Memory B cell (primary cell): Measurements from ENCODE around the gene CLIC4.
"Not testable (repeated sequence)": the region's sequence is repeated elsewhere in the genome, so short reads cannot be mapped to it uniquely, and the experiment has no call there.

ENCODE experiments used
- ATAC-seq: fragments of 150-1000 bp; cut with Tn5 transposase; 2 replicates; pipeline ENCODE4 v1.10.0; 2021; ENCODE audit warnings: low read depth, mild to moderate bottlenecking, moderate library complexity
- DNase-seq, 2 donors: peaks; one replicate each; pipeline ENCODE4 v3.0.0; 2022; ENCODE audit warnings: low spot score in 2 of 2
- H3K27ac Mint-ChIP-seq: one replicate; pipeline ENCODE4 v1.8.0; 2022; ENCODE audit warnings: mild to moderate bottlenecking, moderate library complexity, mixed read lengths
- H3K27me3 Mint-ChIP-seq: one replicate; pipeline ENCODE4 v1.8.0; 2022; ENCODE audit warnings: mixed read lengths
- H3K36me3 Mint-ChIP-seq: one replicate; pipeline ENCODE4 v1.8.0; 2022; ENCODE audit warnings: mild to moderate bottlenecking, mixed read lengths
- H3K4me1 Mint-ChIP-seq: one replicate; pipeline ENCODE4 v1.8.0; 2022; ENCODE audit warnings: mixed read lengths
- H3K4me3 Mint-ChIP-seq: one replicate; pipeline ENCODE4 v1.8.0; 2022; ENCODE audit warnings: mild to moderate bottlenecking, moderate library complexity, mixed read lengths
- H3K9me3 Mint-ChIP-seq: one replicate; pipeline ENCODE4 v1.8.0; 2022; ENCODE audit warnings: mixed read lengths

Gene CLIC4

DNA sequence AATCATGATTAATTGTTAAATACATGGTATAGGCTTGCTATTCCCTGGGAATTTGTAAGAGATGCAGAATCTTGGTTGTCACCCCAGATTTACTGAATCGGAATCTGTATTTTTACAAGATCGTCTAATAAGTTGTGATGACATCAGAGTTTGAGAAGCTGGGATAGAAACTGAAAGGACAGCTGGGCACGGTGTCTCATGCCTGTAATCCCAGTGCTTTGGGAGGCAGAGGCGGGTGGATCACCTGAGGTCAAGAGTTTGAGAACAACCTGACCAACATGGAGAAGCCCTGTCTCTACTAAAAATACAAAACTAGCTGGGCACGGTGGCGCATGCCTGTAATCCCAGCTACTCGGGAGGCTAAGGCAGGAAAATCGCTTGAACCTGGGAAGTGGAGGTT lies 35.4 kb downstream of the CLIC4 start:
- H3K4me1 Mint-ChIP-seq = peaks cover 32% of the 10 kb centered on the region
- not testable (repeated sequence) for DNase-seq, H3K9me3 Mint-ChIP-seq, H3K27me3 Mint-ChIP-seq, H3K36me3 Mint-ChIP-seq, ATAC-seq, H3K4me3 Mint-ChIP-seq
- peak overlapping the region; percentile 13 for H3K27ac Mint-ChIP-seq

DNA sequence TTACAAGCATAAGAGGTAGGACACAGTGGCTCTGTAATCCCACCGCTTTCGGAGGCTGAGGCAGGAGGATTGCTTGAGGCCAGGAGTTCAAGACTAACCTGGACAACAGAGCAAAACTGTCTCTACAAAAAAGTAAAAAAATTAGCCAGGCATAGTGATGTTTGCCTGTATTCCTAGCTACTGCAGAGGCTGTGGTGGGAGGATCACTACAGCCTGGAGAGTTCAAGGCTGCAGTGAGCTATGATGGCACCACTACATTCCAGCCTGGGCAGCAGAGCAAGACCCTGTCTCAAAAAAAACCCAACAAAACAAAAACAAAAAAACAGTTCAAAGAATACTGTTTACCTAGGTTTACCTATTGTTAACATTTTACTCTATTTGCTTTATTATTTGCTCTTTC lies 37.4 kb downstream of the CLIC4 start:
- ATAC-seq (no peak), DNase-seq (no peak)
- Mint-ChIP-seq H3K36me3 (peaks cover 9% of the 10 kb centered on the region), H3K4me1 (peaks cover 25% of the 10 kb centered on the region), H3K27me3 (no peaks in the 10 kb centered on the region), H3K9me3 (no peaks in the 10 kb centered on the region), H3K27ac (no peak overlapping the region), H3K4me3 (no peak overlapping the region)

GRCh38 chr1:24783713-24784112 lies 38.5 kb downstream of the CLIC4 start:
- Mint-ChIP-seq H3K9me3 (no peaks in the 10 kb centered on the region), H3K27me3 (no peaks in the 10 kb centered on the region), H3K4me3 (no peak overlapping the region), H3K27ac (peak overlapping the region; percentile 58), H3K4me1 (peaks cover 24% of the 10 kb centered on the region), H3K36me3 (peaks cover 12% of the 10 kb centered on the region)
- DNase-seq (no peak), ATAC-seq (no peak)

GRCh38 chr1:24786191-24786590 lies 40.9 kb downstream of the CLIC4 start:
- DNase-seq (no peak), ATAC-seq (no peak)
- Mint-ChIP-seq H3K27ac (peak overlapping the region; percentile 22), H3K36me3 (peaks cover 8% of the 10 kb centered on the region), H3K9me3 (no peaks in the 10 kb centered on the region), H3K4me3 (no peak overlapping the region), H3K27me3 (no peaks in the 10 kb centered on the region), H3K4me1 (peaks cover 12% of the 10 kb centered on the region)

DNA sequence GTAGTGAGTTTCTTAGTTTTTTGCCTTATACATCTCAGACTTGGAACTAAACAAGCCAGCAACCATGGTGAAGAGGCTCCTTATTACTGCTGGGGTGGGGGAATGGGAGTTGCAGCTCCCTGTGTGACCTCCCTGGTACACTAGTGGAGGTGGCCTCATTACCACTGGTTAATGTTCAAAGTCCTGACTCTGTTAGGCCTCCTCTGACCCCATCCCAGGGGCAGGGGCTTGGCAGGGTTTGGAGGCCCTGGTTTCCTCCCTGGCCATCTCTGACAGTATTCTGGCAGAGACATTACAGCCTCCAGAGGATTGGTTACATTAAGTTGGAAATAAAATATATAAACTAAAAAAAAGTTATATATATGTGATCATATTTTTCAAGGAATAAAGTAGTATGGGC lies 45.2 kb downstream of the CLIC4 start:
- Mint-ChIP-seq H3K27me3 (no peaks in the 10 kb centered on the region), H3K4me3 (no peak overlapping the region), H3K9me3 (no peaks in the 10 kb centered on the region), H3K36me3 (peaks cover 5% of the 10 kb centered on the region), H3K4me1 (peaks cover 19% of the 10 kb centered on the region), H3K27ac (no peak overlapping the region)
- DNase-seq (no peak), ATAC-seq (no peak)

DNA sequence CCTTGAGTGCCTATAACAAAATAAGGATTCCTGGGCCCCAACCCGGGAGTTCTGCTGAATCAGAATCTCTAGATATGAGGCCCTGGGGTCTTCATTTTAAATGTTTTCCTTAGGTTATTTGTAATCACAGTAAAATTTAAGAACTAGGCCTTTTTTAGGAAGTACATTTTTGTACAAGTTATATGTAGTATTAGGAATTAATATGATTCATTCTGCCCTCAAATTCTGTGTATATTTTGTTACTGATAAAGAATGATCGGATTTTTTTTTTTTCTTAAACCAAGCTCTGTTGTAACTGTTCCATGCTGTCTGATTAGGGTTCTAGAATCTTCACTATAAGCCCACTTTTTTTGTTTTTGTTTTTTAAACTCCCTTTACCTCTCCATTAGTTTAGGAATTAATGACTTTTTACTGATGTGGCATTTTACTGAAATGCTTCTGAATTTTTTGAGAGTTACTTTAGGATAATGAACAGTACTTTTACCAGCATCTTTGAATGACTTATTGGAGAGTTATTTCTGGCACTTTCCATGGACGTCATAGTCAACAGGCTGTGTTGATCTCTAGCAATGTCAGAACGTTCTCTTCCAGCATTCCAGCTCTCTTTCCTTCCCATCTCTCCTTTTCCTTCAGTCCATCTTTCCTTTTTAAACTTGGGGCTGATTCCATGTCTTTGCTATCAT lies 48.3 kb downstream of the CLIC4 start:
- H3K9me3 Mint-ChIP-seq = no peaks in the 10 kb centered on the region
- no peak overlapping the region for H3K4me3 Mint-ChIP-seq
- peaks cover 12% of the 10 kb centered on the region for H3K36me3 Mint-ChIP-seq
- no peaks in the 10 kb centered on the region for H3K27me3 Mint-ChIP-seq
- H3K4me1 Mint-ChIP-seq = peaks cover 17% of the 10 kb centered on the region
- H3K27ac Mint-ChIP-seq = peak overlapping the region; percentile 18
- DNase-seq = no peak
- ATAC-seq = no peak

- not testable (repeated sequence) for H3K27me3 Mint-ChIP-seq
These were observed 48.9 kb downstream of the CLIC4 start for GRCh38 chr1:24794130-24794502.

DNA sequence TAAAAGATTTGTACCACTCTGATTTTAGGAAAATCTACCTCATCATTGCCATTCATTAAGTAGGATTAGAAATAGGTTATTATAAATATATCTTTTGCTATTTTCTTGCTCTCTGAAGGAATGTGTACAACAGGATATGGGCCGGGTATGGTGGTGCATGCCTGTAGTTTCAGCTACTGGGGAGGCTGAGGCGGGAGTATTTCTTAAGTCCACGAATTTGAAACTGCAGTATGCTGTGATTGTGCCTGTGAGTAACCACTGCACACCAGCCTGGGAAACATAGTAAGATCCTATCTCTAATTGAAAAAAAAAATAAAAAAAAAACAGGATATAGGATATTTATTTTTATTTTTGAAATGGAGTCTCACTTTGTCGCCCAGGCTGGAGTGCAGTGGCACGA lies 50.0 kb downstream of the CLIC4 start:
- DNase-seq (no peak), ATAC-seq (no peak)
- Mint-ChIP-seq H3K36me3 (peaks cover 14% of the 10 kb centered on the region), H3K9me3 (no peaks in the 10 kb centered on the region), H3K4me1 (peaks cover 17% of the 10 kb centered on the region), H3K4me3 (no peak overlapping the region), H3K27me3 (no peaks in the 10 kb centered on the region), H3K27ac (peak overlapping the region; percentile 39)

More at GRCh38 chr1:24794130-24794502, 48.9 kb downstream of the CLIC4 start:
- peak overlapping the region; percentile 18 for H3K27ac Mint-ChIP-seq
- not testable (repeated sequence) for ATAC-seq, DNase-seq, H3K4me3 Mint-ChIP-seq, H3K9me3 Mint-ChIP-seq
- peaks cover 17% of the 10 kb centered on the region for H3K4me1 Mint-ChIP-seq
- H3K36me3 Mint-ChIP-seq = peaks cover 15% of the 10 kb centered on the region

- Mint-ChIP-seq H3K9me3 (no peaks in the 10 kb centered on the region), H3K4me3 (no peak overlapping the region), H3K36me3 (peaks cover 14% of the 10 kb centered on the region), H3K27me3 (no peaks in the 10 kb centered on the region), H3K27ac (no peak overlapping the region), H3K4me1 (peaks cover 20% of the 10 kb centered on the region)
- DNase-seq = no peak
- ATAC-seq = no peak
These were observed 51.3 kb downstream of the CLIC4 start for GRCh38 chr1:24796524-24796923.

- H3K4me1 Mint-ChIP-seq, DNase-seq, ATAC-seq, H3K9me3 Mint-ChIP-seq, H3K4me3 Mint-ChIP-seq, H3K27ac Mint-ChIP-seq, H3K27me3 Mint-ChIP-seq: not testable (repeated sequence)
- H3K36me3 Mint-ChIP-seq = peaks cover 19% of the 10 kb centered on the region
These were observed 54.0 kb downstream of the CLIC4 start for GRCh38 chr1:24799242-24799641.

DNA sequence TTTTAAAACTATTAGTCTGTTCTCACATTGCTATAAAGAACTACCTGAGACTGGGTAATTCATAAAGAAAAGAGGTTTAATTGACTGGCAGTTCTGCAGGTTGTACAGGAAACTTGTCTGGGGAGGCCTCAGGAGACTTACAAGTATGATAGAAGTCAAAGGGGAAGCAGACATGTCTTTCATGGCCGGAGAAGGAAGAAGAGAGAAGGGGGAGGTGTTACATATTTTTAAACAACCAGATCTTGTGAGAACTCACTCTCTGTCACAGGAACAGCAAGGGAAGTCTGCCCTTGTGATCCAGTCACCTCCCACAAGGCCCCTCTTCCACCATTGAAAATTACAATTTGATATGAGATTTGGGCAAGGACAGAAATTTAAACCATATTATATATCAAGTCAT lies 55.9 kb downstream of the CLIC4 start:
- Mint-ChIP-seq H3K36me3 (peaks cover 22% of the 10 kb centered on the region), H3K27me3 (no peaks in the 10 kb centered on the region), H3K4me1 (peaks cover 5% of the 10 kb centered on the region), H3K4me3 (no peak overlapping the region), H3K27ac (no peak overlapping the region), H3K9me3 (no peaks in the 10 kb centered on the region)
- peak in 1 of 2 donors; percentile 2 for DNase-seq
- ATAC-seq = peak; percentile 73

GRCh38 chr1:24803220-24803619 lies 58.0 kb downstream of the CLIC4 start:
- Mint-ChIP-seq H3K36me3 (peaks cover 19% of the 10 kb centered on the region), H3K4me3 (no peak overlapping the region), H3K27me3 (no peaks in the 10 kb centered on the region), H3K4me1 (peaks cover 9% of the 10 kb centered on the region), H3K27ac (no peak overlapping the region), H3K9me3 (no peaks in the 10 kb centered on the region)
- ATAC-seq (no peak), DNase-seq (no peak)

GRCh38 chr1:24803987-24804530 lies 58.8 kb downstream of the CLIC4 start:
- ATAC-seq = no peak
- no peaks in the 10 kb centered on the region for H3K27me3 Mint-ChIP-seq
- no peaks in the 10 kb centered on the region for H3K9me3 Mint-ChIP-seq
- no peak overlapping the region for H3K4me3 Mint-ChIP-seq
- no peak overlapping the region for H3K27ac Mint-ChIP-seq
- peaks cover 9% of the 10 kb centered on the region for H3K4me1 Mint-ChIP-seq
- DNase-seq = no peak
- H3K36me3 Mint-ChIP-seq = peaks cover 14% of the 10 kb centered on the region

DNA sequence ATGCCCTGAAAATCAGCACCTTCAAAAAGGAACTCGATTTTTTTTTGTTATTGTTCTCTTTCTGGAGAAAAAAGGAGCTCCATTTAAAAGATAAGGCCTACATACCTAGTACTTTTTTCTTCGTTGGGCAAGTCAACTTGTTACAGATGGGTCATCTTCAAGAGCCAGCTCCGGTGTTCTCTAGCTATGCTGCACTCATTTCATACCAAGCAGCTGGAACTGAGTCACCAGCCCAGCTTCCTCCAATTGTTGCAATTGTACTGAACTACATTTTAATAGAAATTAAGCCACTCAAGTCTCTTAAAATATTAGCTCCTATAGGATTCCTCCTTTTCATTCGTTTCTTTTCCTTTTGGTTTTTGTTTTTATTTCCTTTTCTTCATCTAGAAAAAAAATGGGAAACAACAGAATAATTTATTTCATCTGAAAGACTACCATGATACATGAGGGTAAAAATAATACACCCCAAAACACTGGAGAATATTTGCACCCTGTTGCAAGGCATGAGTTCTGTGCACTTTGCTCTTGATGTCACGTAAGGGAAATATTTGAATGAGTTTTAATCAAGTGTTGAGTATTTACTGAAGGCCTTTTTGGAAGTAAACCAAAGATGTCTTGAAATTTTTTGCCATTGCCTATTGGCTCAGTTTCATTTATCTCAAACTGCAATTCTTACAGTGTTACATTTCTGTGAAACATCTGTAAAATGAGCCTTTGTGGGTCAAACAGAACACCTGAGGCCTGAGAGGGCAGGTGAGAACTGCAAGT lies 60.5 kb downstream of the CLIC4 start:
- Mint-ChIP-seq H3K27ac (no peak overlapping the region), H3K27me3 (no peaks in the 10 kb centered on the region), H3K36me3 (peaks cover 12% of the 10 kb centered on the region), H3K9me3 (no peaks in the 10 kb centered on the region), H3K4me3 (no peak overlapping the region), H3K4me1 (peaks cover 9% of the 10 kb centered on the region)
- ATAC-seq = no peak
- no peak for DNase-seq
